SJSA1 (cell line): ENCODE results near the gene NSUN2. TPM values are rescaled to one million over a fixed set of nuclear protein-coding genes. Genes with fewer than 3 reads are reported as not detected.
"Not testable (repeated sequence)": the region's sequence is repeated elsewhere in the genome, so short reads cannot be mapped to it uniquely, and the experiment has no call there.

ENCODE experiments used
- DNase-seq, 2 experiments: peaks; one replicate each; pipeline ENCODE4 v3.0.0-alpha.2; 2015 to 2020; ENCODE audit warnings: low spot score in 2 of 2, low read depth in 1 of 2
- H3K27ac ChIP-seq: fragments of 250-450 bp; sonication (Bioruptor Pico); 2 replicates; pipeline ENCODE4 v1.5.1; 2020; ENCODE audit warnings: mild to moderate bottlenecking, moderate library complexity
- H3K27me3 ChIP-seq: fragments of 250-450 bp; sonication (Bioruptor Pico); replicated peaks from 2 replicates; pipeline ENCODE4 v1.5.1; 2020; ENCODE audit warnings: mild to moderate bottlenecking, moderate library complexity
- H3K36me3 ChIP-seq: fragments of 250-450 bp; sonication (Bioruptor Pico); 2 replicates; pipeline ENCODE4 v1.5.1; 2020; ENCODE audit warnings: mild to moderate bottlenecking
- H3K4me1 ChIP-seq: fragments of 250-450 bp; sonication (Bioruptor Pico); replicated peaks from 2 replicates; pipeline ENCODE4 v1.6.1; 2021; ENCODE audit warnings: mild to moderate bottlenecking
- H3K4me3 ChIP-seq: fragments of 250-450 bp; sonication (Bioruptor Pico); 2 replicates; pipeline ENCODE4 v1.5.1; 2020; ENCODE audit warnings: mild to moderate bottlenecking
- H3K9me3 ChIP-seq: fragments of 250-450 bp; sonication (Bioruptor Pico); replicated peaks from 2 replicates; pipeline ENCODE4 v1.5.1; 2020; ENCODE audit warnings: mild to moderate bottlenecking
- total RNA-seq: library from RNA; depleted of rRNA; stranded (reverse); fragments of >200 nt; shearing (Covaris generic); gene quantifications from 2 replicates; pipeline ENCODE4 v1.2.3, GENCODE V29; 2014; rRNA removed

NSUN2 gene
- 90.2 and 112 TPM in 2 replicates for total RNA-seq

DNA sequence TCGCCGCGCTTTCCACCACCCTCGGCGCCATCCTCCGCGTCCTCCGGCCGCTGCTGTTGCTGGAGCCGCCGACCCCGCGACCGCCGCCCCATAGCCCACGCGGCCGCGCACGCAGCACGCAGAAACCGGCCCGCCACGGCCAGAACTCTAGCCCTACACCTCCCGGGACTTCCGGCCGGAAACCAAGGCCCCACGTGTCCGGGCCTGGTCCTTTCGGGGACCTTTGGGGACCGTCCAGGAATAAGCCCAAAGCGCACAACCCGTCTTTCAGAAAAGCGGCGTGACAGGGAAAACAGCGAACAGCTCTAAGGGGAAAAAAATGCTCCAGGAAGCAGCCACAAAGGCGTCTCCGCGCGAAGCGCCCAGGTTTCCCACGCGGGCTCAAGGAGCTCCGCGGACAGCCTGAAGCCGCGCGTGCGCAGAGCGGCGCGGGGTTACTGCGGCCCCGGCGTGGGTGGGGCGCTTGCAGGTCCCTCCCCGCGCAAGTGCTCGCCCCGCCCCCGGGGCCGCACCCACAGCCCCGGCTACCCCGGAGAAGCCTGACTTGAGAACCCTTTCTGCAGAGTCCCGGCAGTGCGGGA lies at the start of gene NSUN2, which contains the start of gene SRD5A1:
TSS of gene NSUN2 (minus strand) at position 157 of the 581 bp plus-strand sequence. CDS start at position 92, 65 bp downstream.
TSS of gene SRD5A1 (plus strand) at position 553 of the 581 bp plus-strand sequence. CDS start 137 bp downstream, outside the sequence.
- Histone ChIP-seq H3K27me3 (no peaks in the 10 kb centered on the region), H3K4me3 (peak within 1 kb of the TSS; percentile 88), H3K9me3 (no peaks in the 10 kb centered on the region), H3K4me1 (peaks cover 8% of the 10 kb centered on the region), H3K36me3 (peaks cover 49% of the 10 kb centered on the region), H3K27ac (peak within 1 kb of the TSS; percentile 100)
- peak; percentile 93 to 99 for DNase-seq

DNA sequence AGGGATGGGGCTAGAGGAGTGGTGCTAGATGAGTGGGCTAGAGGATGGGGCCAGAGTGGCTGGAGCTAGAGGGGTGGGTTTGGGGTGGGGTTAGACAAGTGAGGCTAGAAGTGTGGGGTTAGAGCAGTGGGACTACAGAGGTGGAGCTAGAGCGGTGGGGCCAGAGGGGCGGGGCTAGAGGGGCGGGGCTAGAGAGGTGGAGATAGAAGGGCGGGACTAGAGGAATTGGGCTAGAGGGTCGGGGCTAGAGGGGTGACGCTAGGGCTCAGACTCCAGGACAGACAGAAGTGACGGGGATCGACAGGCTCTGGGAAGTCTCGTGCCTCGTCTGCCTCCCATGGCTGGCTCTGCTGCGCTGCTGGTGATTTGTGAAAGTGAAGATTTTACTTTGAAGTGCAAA lies 49.4 kb upstream of the NSUN2 start:
- no peaks in the 10 kb centered on the region for H3K4me1 ChIP-seq
- peaks cover 5% of the 10 kb centered on the region; the same call in 1 of the 2 replicates for H3K9me3 ChIP-seq

DNA sequence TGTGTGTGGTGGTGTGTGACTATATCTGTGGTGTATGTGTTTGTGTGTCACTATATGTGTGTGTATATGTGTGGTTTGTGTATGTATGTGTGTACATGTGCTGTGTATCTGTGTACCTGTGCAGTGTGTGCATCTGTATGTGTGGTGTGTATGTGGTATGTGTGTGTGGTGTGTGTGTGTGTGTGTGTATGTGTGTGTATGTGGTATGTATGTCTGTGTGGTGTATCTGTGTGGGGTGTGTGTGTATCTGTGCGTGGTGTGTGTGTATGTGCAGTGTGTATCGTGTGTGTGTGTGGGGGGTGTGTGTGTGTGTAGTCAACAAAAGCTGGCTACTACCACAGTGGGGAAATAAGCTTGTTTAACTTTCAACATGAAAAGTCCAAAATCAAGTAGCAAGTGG lies 48.8 kb upstream of the NSUN2 start:
- no peaks in the 10 kb centered on the region for H3K4me1 ChIP-seq
- peaks cover 9% of the 10 kb centered on the region; the same call in 1 of the 2 replicates for H3K27me3 ChIP-seq
- no peak overlapping the region for H3K27ac ChIP-seq
- H3K9me3 ChIP-seq, result peaks cover 5% of the 10 kb centered on the region; the same call in 1 of the 2 replicates
- no peak overlapping the region for H3K4me3 ChIP-seq
- DNase-seq, result no peak
- no peaks in the 10 kb centered on the region for H3K36me3 ChIP-seq

More for the DNA sequence above, 49.4 kb upstream of the NSUN2 start:
- H3K27ac ChIP-seq, result no peak overlapping the region
- no peaks in the 10 kb centered on the region for H3K36me3 ChIP-seq
- H3K27me3 ChIP-seq, result peaks cover 9% of the 10 kb centered on the region; the same call in 1 of the 2 replicates
- DNase-seq, result no peak
- no peak overlapping the region for H3K4me3 ChIP-seq

DNA sequence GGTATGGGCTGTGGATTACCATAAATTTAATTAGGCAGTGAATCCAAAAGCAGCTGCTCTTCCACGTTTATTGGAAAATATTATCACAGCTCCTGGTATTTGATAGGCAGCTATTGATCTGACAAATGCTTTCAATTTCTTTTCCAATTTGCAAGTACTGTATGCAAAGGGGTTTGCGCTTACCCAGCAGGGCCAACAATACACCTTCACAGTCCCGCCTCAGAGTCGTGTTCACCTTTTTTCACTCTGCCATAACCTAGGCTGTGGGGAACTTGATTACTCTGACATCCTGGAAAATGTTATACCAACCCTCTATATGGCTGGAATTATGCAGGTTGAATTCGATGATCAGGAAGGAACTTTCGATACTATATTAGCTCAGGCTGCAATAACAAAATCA lies 48.1 kb upstream of the NSUN2 start:
- no peaks in the 10 kb centered on the region for H3K36me3 ChIP-seq
- H3K27ac ChIP-seq, result no peak overlapping the region
- peaks cover 9% of the 10 kb centered on the region; the same call in 1 of the 2 replicates for H3K27me3 ChIP-seq
- H3K4me3 ChIP-seq, result no peak overlapping the region
- H3K9me3 ChIP-seq, result peaks cover 5% of the 10 kb centered on the region; the same call in 1 of the 2 replicates
- DNase-seq, result no peak
- H3K4me1 ChIP-seq, result no peaks in the 10 kb centered on the region

DNA sequence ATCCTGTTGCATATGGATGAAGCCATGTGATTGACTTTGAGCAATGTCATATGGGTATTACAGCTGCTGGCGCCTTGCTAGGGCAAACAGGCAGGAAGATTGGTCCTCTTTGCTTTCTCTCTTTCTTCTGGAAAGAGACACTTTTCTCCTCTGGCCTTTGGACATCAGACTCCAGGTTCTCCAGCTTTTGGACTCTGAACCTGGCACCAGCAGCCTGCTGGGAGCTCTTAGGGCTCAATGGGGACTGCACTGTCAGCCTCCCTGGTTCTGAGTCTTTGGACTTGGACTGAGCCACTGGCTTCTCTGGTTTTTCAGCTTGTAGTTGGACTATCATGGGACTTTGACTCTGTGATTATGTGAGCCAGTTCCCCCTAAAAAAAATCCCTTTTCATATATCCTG lies 45.5 kb upstream of the NSUN2 start:
- Histone ChIP-seq H3K36me3 (no peaks in the 10 kb centered on the region), H3K9me3 (peaks cover 5% of the 10 kb centered on the region; the same call in 1 of the 2 replicates), H3K4me1 (no peaks in the 10 kb centered on the region), H3K27me3 (peaks cover 9% of the 10 kb centered on the region; the same call in 1 of the 2 replicates), H3K4me3 (no peak overlapping the region), H3K27ac (no peak overlapping the region)
- no peak for DNase-seq

DNA sequence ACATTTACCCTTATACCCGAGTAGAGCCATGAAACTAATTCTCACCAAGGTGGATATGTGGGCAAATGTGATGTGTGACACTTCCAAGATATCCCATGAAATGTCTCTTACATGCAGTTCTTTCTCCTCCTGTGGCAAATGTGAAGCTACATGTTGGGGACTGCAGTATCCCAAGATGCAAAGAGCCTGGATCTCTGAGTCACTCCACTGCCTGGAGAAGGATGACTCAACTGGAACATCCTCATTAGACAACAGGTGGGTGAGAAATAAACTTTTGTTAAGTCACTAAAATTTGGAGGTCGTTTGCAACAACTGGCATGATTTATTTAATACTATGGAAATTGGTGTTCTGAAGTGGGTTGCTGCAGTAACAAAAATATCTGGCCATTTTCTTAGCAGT lies 43.9 kb upstream of the NSUN2 start:
- no peak overlapping the region for H3K4me3 ChIP-seq
- no peaks in the 10 kb centered on the region for H3K4me1 ChIP-seq
- DNase-seq, result no peak
- H3K36me3 ChIP-seq, result no peaks in the 10 kb centered on the region
- peaks cover 3% of the 10 kb centered on the region; the same call in 1 of the 2 replicates for H3K27me3 ChIP-seq
- peaks cover 3% of the 10 kb centered on the region; the same call in 1 of the 2 replicates for H3K9me3 ChIP-seq
- no peak overlapping the region for H3K27ac ChIP-seq

DNA sequence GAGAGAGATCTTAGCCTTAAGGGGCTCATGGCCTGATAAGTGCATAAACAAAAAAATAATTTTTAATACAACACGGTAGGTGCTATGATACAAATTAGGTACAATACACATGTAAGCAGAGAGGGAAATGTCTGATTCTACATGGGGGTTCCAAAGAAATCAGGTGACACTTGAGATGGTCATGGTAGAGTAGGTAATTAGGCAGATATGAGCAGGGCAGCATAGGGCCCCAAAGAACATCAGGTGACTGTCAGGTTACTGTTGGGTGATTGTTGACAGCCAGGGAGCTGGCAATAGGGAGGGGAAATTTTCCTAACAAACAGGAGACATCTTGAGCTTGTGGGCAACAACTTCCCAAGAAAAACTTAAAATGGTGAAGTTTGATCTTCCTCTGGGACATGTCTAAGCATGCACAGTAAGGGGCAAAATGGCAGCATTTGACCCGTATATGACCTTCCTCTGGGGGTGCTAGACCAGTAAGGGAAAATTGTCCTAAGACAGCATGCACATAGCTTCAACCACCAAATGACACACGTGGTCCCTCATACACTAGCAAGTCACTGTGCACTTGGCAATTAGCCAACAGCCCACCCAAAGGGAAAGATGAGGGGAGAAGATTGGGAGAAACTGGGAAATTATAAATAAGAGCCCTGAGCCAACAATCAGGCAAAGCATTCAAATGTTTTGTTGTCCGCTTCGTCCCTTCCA lies 43.1 kb upstream of the NSUN2 start:
- Histone ChIP-seq H3K36me3 (no peaks in the 10 kb centered on the region), H3K4me3 (no peak overlapping the region), H3K27ac (no peak overlapping the region), H3K27me3 (no peaks in the 10 kb centered on the region; the same call in 1 of the 2 replicates), H3K4me1 (no peaks in the 10 kb centered on the region), H3K9me3 (no peaks in the 10 kb centered on the region)
- no peak for DNase-seq

DNA sequence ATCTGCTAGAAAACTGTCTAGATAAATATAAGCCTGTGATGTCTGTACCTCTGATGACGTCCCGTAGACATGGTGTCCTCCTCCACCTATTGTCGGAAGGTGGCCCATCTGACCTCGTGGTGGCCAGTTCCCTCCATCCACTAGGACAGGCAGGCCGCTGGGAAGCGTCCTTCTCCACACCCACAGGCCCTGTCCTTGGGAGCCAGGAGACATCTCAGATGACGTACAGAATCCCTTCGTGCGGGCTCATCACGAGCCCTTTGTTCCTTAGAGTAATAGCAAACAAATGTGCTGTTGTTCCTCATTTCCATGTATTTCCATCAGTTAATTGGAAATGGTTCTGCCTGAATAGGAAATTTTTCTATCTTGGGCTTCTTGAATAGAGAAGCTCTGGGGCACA lies 42.0 kb upstream of the NSUN2 start:
- no peak overlapping the region for H3K27ac ChIP-seq
- H3K4me1 ChIP-seq, result no peaks in the 10 kb centered on the region
- H3K36me3 ChIP-seq, result no peaks in the 10 kb centered on the region
- DNase-seq, result no peak
- H3K4me3 ChIP-seq, result no peak overlapping the region
- no peaks in the 10 kb centered on the region for H3K27me3 ChIP-seq
- no peaks in the 10 kb centered on the region for H3K9me3 ChIP-seq

DNA sequence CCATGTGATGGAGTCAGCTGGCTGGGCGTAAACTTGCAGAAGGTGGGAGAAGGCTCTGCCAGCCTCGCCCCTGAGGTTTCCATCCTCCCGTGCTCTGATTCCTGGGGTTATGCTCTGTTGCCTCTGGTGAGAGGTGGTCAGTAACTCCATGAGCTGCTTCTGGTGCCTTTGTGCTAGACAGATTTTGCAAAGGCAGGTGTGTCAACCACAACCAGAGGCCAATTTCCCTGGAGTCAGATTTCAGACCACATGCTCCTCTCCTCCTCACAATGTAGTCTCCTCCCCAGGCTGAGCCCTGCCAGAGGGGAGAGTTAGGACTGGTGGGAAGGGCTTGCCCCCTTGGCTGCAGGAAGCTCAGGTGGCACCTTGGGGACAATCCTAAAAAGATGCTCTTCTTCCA lies 41.6 kb upstream of the NSUN2 start:
- no peaks in the 10 kb centered on the region for H3K4me1 ChIP-seq
- no peaks in the 10 kb centered on the region for H3K27me3 ChIP-seq
- H3K9me3 ChIP-seq, result no peaks in the 10 kb centered on the region
- DNase-seq, result no peak
- H3K4me3 ChIP-seq, result no peak overlapping the region
- H3K36me3 ChIP-seq, result no peaks in the 10 kb centered on the region
- no peak overlapping the region for H3K27ac ChIP-seq

DNA sequence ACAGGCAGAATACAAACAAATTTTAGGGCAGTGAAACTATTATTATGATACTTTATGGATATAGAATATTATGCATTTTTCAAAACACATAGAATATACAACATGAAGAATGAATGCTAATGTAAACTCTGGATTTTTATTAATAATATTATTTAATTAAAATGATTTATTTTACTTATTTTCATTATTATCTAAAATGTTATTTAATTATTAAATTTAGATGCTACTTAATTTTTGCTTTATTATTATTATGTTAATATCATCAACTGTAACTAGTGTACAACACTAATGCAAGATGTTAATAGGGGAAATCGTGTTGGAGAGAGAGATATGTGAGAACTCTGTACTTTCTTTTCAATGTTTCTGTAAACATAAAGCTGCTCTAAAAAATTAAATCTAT lies 41.1 kb upstream of the NSUN2 start:
- no peak for DNase-seq
- H3K4me1 ChIP-seq, result no peaks in the 10 kb centered on the region
- no peaks in the 10 kb centered on the region for H3K9me3 ChIP-seq
- H3K27ac ChIP-seq, result no peak overlapping the region
- no peaks in the 10 kb centered on the region for H3K27me3 ChIP-seq
- no peaks in the 10 kb centered on the region for H3K36me3 ChIP-seq
- no peak overlapping the region for H3K4me3 ChIP-seq

DNA sequence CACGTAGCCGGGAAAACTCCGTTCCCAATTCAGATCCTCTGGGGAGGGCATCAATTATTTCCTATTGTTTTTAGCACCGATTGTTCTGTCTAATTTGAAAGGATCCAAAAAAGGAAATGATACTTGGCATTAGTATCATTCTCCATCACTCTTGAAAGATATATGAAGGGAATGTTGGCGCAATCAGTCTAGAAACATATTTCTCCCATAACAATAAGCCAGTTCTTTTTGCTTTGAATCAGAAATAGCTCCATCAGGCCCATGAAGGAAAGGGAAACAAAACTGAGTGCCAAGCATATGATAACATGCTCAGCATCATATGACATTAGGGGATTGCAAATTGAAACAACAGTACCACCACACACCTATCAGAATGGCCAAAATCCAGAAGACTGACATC lies 40.2 kb upstream of the NSUN2 start:
- Histone ChIP-seq H3K4me1 (no peaks in the 10 kb centered on the region), H3K9me3 (no peaks in the 10 kb centered on the region), H3K27me3 (no peaks in the 10 kb centered on the region), H3K27ac (no peak overlapping the region), H3K4me3 (no peak overlapping the region), H3K36me3 (no peaks in the 10 kb centered on the region)
- no peak for DNase-seq

DNA sequence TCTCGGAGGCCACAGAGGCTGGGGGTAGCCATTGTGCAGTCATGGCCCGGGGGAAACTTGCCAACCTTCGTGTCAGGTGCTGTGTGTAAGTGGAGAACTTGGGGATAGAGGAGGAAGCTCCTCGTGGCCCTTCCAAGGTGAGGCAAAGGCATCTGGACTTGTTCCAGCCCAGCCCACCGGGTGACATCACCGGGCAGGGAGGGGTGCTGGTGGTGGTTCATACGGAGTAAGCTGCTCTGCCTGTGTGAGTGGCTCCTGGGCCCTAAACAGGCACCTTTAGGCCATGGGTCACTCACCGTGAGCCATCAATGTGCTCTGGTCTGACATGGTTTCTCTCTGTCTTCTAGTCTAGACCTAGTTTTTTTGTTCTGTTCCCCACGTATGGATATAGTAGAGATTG lies 35.9 kb upstream of the NSUN2 start:
- H3K27me3 ChIP-seq, H3K9me3 ChIP-seq, H3K4me1 ChIP-seq, DNase-seq, H3K36me3 ChIP-seq, H3K4me3 ChIP-seq, H3K27ac ChIP-seq: not testable (repeated sequence)

DNA sequence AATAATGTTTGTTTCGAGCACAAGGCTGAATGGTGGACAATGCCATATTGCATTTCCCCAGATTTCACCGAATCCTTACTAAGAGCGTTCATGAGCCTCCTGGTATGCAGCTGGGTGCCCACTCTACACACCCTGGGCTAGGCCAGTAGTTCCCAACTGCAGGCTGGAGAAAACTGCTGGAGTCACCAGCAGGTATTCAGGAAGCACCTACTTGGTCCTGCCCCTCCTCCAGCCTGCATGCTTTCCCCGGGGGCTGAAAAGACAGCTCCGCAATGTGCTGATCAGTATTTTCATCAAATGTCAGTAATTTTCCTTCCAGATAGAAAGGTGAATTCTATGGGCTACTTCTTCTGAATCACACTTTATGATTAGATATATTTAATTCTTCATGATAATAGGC lies 34.8 kb upstream of the NSUN2 start:
- Histone ChIP-seq H3K27ac (no peak overlapping the region), H3K4me1 (no peaks in the 10 kb centered on the region), H3K36me3 (no peaks in the 10 kb centered on the region), H3K27me3 (no peaks in the 10 kb centered on the region), H3K9me3 (no peaks in the 10 kb centered on the region), H3K4me3 (no peak overlapping the region)
- DNase-seq, result no peak

DNA sequence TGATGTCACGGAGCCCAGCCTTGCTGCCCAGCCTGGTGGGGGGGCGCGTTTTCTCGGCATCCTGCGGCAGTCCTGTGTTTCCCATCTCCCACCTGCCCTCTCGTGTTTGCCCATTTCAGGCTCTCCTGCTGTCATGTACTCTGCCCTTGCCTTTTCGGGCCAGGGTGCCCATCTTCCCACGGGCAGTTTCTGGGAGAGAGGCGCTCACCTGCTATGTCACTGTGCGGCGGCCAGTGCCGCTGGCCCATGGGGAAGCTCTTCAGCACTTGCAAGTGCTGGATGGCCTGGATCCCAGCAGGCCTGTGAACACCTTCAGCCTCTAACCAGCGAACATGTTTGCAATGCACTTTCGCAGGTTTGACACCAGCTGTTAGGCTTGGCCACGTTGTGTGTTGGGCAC lies 33.9 kb upstream of the NSUN2 start:
- Histone ChIP-seq H3K27ac (no peak overlapping the region), H3K36me3 (no peaks in the 10 kb centered on the region), H3K4me1 (no peaks in the 10 kb centered on the region), H3K27me3 (no peaks in the 10 kb centered on the region), H3K4me3 (no peak overlapping the region), H3K9me3 (no peaks in the 10 kb centered on the region)
- no peak for DNase-seq
